Endothelial cell of umbilical vein (primary cell): ENCODE data around the gene HIGD2B. TPM values are rescaled to one million over a fixed set of nuclear protein-coding genes. Genes with fewer than 3 reads are reported as not detected.
"Not testable (repeated sequence)": the region's sequence is repeated elsewhere in the genome, so short reads cannot be mapped to it uniquely, and the experiment has no call there.

Experiments
- BruUV-seq: library from RNA; stranded (reverse); fragments of 400-500 nt; replicated peaks from 2 replicates; lab custom pipeline; 2021; lab: Mats Ljungman, UMichigan
- CTCF ChIA-PET: fragments of 300-600, 350-600 bp; sonication (Branson Sonifier 250); formaldehyde crosslinking; loops from one replicate; lab custom pipeline; 2021; ENCODE audit warnings: antibody characterized with exemption, inconsistent platforms; lab: Charles Lee
- POLR2A ChIA-PET: fragments of 300-600, 350-600 bp; sonication (Branson Sonifier 250); formaldehyde crosslinking; loops from one replicate; lab custom pipeline; 2021; ENCODE audit warnings: antibody characterized with exemption, inconsistent platforms; lab: Charles Lee
- DNase-seq: peaks from one replicate; pipeline ENCODE4 v3.0.0-alpha.2; 2011; ENCODE audit warnings: low read depth, low spot score
- FAIRE-seq: peaks from 2 replicates; lab custom pipeline; 2011; peaks lifted over from hg19 to GRCh38; lab: Jason Lieb, UNC
- H2AFZ ChIP-seq: 2 replicates; pipeline ENCODE4 v1.6.0; 2012; ENCODE audit warnings: low read depth, low read length, control low read depth, inconsistent platforms
- H3K27ac ChIP-seq: 2 replicates; pipeline ENCODE4 v1.5.1; 2011; ENCODE audit warnings: low read depth, mild to moderate bottlenecking, control low read depth, low read length, moderate library complexity; ENCODE audit not compliant: insufficient read depth
- H3K27me3 ChIP-seq, 2 experiments: 2 replicates each; pipeline versions ENCODE4 v1.6.0 to v1.6.1; 2011; ENCODE audit warnings: low read length in 2 of 2, mixed read lengths in 1 of 2; ENCODE audit not compliant: control insufficient read depth in 2 of 2, insufficient read depth in 2 of 2
- H3K36me3 ChIP-seq, 2 experiments: 2 replicates in 1 of 2; 3 replicates in 1 of 2; pipeline ENCODE4 v1.5.1; 2011; ENCODE audit warnings: low read length in 2 of 2, mild to moderate bottlenecking in 1 of 2, moderate library complexity in 1 of 2; ENCODE audit not compliant: control insufficient read depth in 2 of 2, insufficient read depth in 2 of 2; ENCODE audit errors: extremely low read depth in 1 of 2
- H3K4me1 ChIP-seq: 3 replicates; pipeline ENCODE4 v1.5.1; 2011; ENCODE audit warnings: mild to moderate bottlenecking, low read length; ENCODE audit not compliant: control insufficient read depth, insufficient read depth; ENCODE audit errors: extremely low read depth
- H3K4me2 ChIP-seq: 2 replicates; pipeline ENCODE4 v1.6.1; 2011; ENCODE audit warnings: low read length, control low read depth, mixed read lengths; ENCODE audit not compliant: insufficient read depth
- H3K4me3 ChIP-seq, 3 experiments: fragments of 200-600 bp in 1 of 3; sonication (generic), shearing (Covaris generic) in 1 of 3; replicated peaks in 1 of 3; 2 replicates each; pipeline ENCODE4 v1.5.1; 2011 to 2016; ENCODE audit warnings: control low read depth in 3 of 3, low read length in 3 of 3, mild to moderate bottlenecking in 2 of 3, inconsistent platforms in 1 of 3, low read depth in 1 of 3, moderate library complexity in 1 of 3; ENCODE audit not compliant: insufficient read depth in 1 of 3
- H3K79me2 ChIP-seq: 2 replicates; pipeline ENCODE4 v1.6.0; 2012; ENCODE audit warnings: low read length, inconsistent platforms; ENCODE audit not compliant: control insufficient read depth, insufficient read depth
- H3K9ac ChIP-seq: replicated peaks from 2 replicates; pipeline ENCODE3; 2011; ENCODE audit warnings: low read length, control low read depth; ENCODE audit not compliant: insufficient read depth; ENCODE audit errors: extremely low read depth
- H3K9me1 ChIP-seq: replicated peaks from 3 replicates; pipeline ENCODE4 v1.6.0; 2011; ENCODE audit warnings: mild to moderate bottlenecking, low read length; ENCODE audit not compliant: control insufficient read depth, insufficient read depth; ENCODE audit errors: extremely low read depth
- H3K9me3 ChIP-seq: replicated peaks from 2 replicates; pipeline ENCODE4 v1.5.1; 2012; ENCODE audit warnings: low read length, inconsistent platforms; ENCODE audit not compliant: control insufficient read depth, insufficient read depth
- H4K20me1 ChIP-seq: replicated peaks from 2 replicates; pipeline ENCODE3; 2011; ENCODE audit warnings: mild to moderate bottlenecking, low read length; ENCODE audit not compliant: control insufficient read depth, insufficient read depth; ENCODE audit errors: extremely low read depth
- EZH2 ChIP-seq: IDR thresholded peaks from 2 replicates; pipeline ENCODE4 v1.6.1; 2012; ENCODE audit warnings: borderline replicate concordance, low read depth, mild to moderate bottlenecking, moderate library complexity, low read length, inconsistent platforms; ENCODE audit not compliant: severe bottlenecking
- FOS ChIP-seq: IDR thresholded peaks from 2 replicates; pipeline ENCODE4 v1.6.1; 2011; ENCODE audit warnings: mild to moderate bottlenecking, low read length, moderate library complexity, borderline replicate concordance; ENCODE audit not compliant: insufficient read depth
- GATA2 ChIP-seq: IDR thresholded peaks from 2 replicates; pipeline ENCODE4 v1.7.0; 2011; ENCODE audit warnings: low read depth, mild to moderate bottlenecking, moderate library complexity, mixed read lengths, low read length; ENCODE audit not compliant: insufficient read length, insufficient read depth
- JUN ChIP-seq: IDR thresholded peaks from 2 replicates; pipeline ENCODE4 v1.6.1; 2011; ENCODE audit warnings: borderline replicate concordance, low read depth; ENCODE audit not compliant: insufficient read length, insufficient read depth
- MYC ChIP-seq: IDR thresholded peaks from one replicate; pipeline ENCODE4 v1.6.1; 2011; ENCODE audit warnings: mild to moderate bottlenecking, low read depth, low read length
- POLR2A ChIP-seq: IDR thresholded peaks from 2 replicates; pipeline ENCODE4 v1.6.1; 2012; ENCODE audit warnings: low read depth, mild to moderate bottlenecking, control low read depth, low read length
- POLR2AphosphoS5 ChIP-seq: IDR thresholded peaks from 2 replicates; pipeline ENCODE4 v1.6.1; 2012; ENCODE audit warnings: low read depth, mild to moderate bottlenecking, control low read depth, low read length, moderate library complexity; ENCODE audit not compliant: insufficient read depth
- dilution Hi-C: fragments of 300-500 bp; cut with MboI; formaldehyde crosslinking; loops from one replicate; pipeline ENCODE4 v1.15.0; 2019; ENCODE audit warnings: low sequenced_read_pairs; ENCODE audit not compliant: extremely low pct_ligation_motif_present
- intact Hi-C: fragments of 100-400 bp; cut with micrococcal nuclease; formaldehyde crosslinking; loops from one replicate; pipeline ENCODE4 v1.10.0; 2022
- polyA plus RNA-seq, 4 experiments: library from polyadenylated mRNA; depleted of rRNA in 3 of 4; stranded (reverse) in 3 of 4; unstranded in 1 of 4; fragments of >200 nt; gene quantifications; 2 replicates each; pipeline versions ENCODE4 v1.2.1 to v1.2.3, GENCODE V29; 2011 to 2012; ENCODE audit warnings: missing spikeins in 1 of 4
- total RNA-seq: library from RNA; stranded (reverse); gene quantifications from 2 replicates; pipeline ENCODE4 v1.2.3, GENCODE V29; 2021
- TF ChIP-seq, protein P1 (sequence below), 2 donors: IDR thresholded peaks; 1 replicate in 1 of 2; 2 replicates in 1 of 2; pipeline ENCODE4 v1.5.1; 2011; ENCODE audit warnings: low read length in 2 of 2, mild to moderate bottlenecking in 2 of 2, moderate library complexity in 2 of 2, control low read depth in 1 of 2, inconsistent platforms in 1 of 2, low read depth in 1 of 2; ENCODE audit not compliant: insufficient read depth in 1 of 2; ENCODE audit errors: extremely low read depth in 1 of 2
- TF ChIP-seq, protein P2 (sequence below): IDR thresholded peaks from 2 replicates; pipeline ENCODE4 v1.6.1; 2011; ENCODE audit not compliant: insufficient read depth, insufficient read length

HIGD2B gene
- total and polyA plus RNA-seq, 2 donors (not counting 3 experiments of a cell fraction or from before 2014, with no cell fraction given): not detected

GRCh38 chr15:72728821-72729220 lies 42.8 kb upstream of the HIGD2B start:
- FAIRE-seq (no peak), DNase-seq (no peak)
- H3K9me1 ChIP-seq: no peaks in the 10 kb centered on the region
- no peaks in the 10 kb centered on the region for H3K4me1 ChIP-seq
- intact Hi-C loops: no loop called here
- no peak overlapping the region for H3K27ac ChIP-seq
- TF ChIP-seq EZH2 (no peak), JUN (no peak), FOS (no peak), POLR2A (no peak), GATA2 (no peak), MYC (no peak), POLR2AphosphoS5 (no peak)
- TF ChIP-seq, protein P1, sequence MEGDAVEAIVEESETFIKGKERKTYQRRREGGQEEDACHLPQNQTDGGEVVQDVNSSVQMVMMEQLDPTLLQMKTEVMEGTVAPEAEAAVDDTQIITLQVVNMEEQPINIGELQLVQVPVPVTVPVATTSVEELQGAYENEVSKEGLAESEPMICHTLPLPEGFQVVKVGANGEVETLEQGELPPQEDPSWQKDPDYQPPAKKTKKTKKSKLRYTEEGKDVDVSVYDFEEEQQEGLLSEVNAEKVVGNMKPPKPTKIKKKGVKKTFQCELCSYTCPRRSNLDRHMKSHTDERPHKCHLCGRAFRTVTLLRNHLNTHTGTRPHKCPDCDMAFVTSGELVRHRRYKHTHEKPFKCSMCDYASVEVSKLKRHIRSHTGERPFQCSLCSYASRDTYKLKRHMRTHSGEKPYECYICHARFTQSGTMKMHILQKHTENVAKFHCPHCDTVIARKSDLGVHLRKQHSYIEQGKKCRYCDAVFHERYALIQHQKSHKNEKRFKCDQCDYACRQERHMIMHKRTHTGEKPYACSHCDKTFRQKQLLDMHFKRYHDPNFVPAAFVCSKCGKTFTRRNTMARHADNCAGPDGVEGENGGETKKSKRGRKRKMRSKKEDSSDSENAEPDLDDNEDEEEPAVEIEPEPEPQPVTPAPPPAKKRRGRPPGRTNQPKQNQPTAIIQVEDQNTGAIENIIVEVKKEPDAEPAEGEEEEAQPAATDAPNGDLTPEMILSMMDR (IDR thresholded peaks at IDR 0.05; ENCODE audit: extremely low read depth in 1 of 2, insufficient read depth in 1 of 2, low read depth in 1 of 2, low read length in 2 of 2): no peak
- TF ChIP-seq, protein P2, sequence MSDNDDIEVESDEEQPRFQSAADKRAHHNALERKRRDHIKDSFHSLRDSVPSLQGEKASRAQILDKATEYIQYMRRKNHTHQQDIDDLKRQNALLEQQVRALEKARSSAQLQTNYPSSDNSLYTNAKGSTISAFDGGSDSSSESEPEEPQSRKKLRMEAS: no peak
- H3K27me3 ChIP-seq: no peaks in the 10 kb centered on the region
- H3K79me2 ChIP-seq: no peaks in the 10 kb centered on the region
- no peak overlapping the region for H3K9ac ChIP-seq
- H3K36me3 ChIP-seq: no peaks in the 10 kb centered on the region
- no peak overlapping the region for H3K4me3 ChIP-seq
- no peak overlapping the region for H2AFZ ChIP-seq
- H4K20me1 ChIP-seq: no peaks in the 10 kb centered on the region
- no TSS peak for BruUV-seq
- POLR2A ChIA-PET: interaction anchor here (0.7 kb wide), 1 partner anchor 117 kb away, joined by 8 read pairs; no protein-coding TSS in a partner anchor
- dilution Hi-C loops: no loop called here
- H3K9me3 ChIP-seq: no peaks in the 10 kb centered on the region
- CTCF ChIA-PET: interaction anchor here (0.6 to 1.4 kb wide), 2 partner anchors 24 to 43 kb away, joined by 3 to 4 read pairs; no protein-coding TSS in a partner anchor
- H3K4me2 ChIP-seq: no peak overlapping the region

GRCh38 chr15:72728249-72728648 lies 42.3 kb upstream of the HIGD2B start:
- dilution Hi-C loops, intact Hi-C loops, H4K20me1 ChIP-seq, H3K9me3 ChIP-seq, H3K9me1 ChIP-seq, H3K79me2 ChIP-seq, H3K4me2 ChIP-seq, H3K27ac ChIP-seq, H3K27me3 ChIP-seq, DNase-seq, H2AFZ ChIP-seq, FAIRE-seq, H3K9ac ChIP-seq, H3K36me3 ChIP-seq, H3K4me3 ChIP-seq, BruUV-seq, H3K4me1 ChIP-seq, POLR2A ChIA-PET: not testable (repeated sequence)
- CTCF ChIA-PET: interaction anchor here (1.4 kb wide), 1 partner anchor 25 kb away, joined by 4 read pairs; no protein-coding TSS in a partner anchor
